WI38 (cell line): ENCODE measurements around the gene TUBAL3.

Experiments
- H3K4me3 ChIP-seq: 2 replicates; pipeline ENCODE4 v1.5.1; 2011; ENCODE audit warnings: low read depth, mild to moderate bottlenecking, control low read depth, low read length
- CTCF ChIP-seq: IDR thresholded peaks from 2 replicates; pipeline ENCODE4 v1.5.1; 2012; ENCODE audit warnings: low read depth, mild to moderate bottlenecking, control low read depth, low read length

TUBAL3 gene

GRCh38 chr10:5365928-5366327 lies 38.7 kb downstream of the TUBAL3 start:
- no peak overlapping the region for H3K4me3 ChIP-seq
- no peak for TF ChIP-seq CTCF

DNA sequence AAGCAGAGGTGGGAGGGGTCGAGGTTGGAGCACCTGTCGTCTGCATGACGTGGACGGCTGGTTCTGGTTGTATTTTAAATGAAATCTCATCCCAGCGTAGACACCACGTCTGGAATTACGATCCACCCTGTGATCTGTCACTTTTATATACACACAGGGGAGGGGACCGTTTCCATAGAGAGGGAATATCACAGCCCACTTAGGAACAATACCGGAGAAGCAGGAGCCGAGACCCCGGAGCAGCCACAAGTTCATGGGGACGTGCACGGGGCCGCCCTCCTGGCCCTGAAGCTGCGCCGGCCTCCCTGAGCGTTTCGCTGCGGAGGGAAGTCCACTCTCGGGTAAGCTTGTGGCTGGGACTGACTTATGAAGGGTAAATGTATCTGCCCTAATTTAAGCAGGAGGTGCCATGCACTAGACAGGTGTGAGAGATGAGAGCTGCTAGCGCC lies 39.7 kb downstream of the TUBAL3 start, which contains the start of gene UCN3:
Gene UCN3 (plus strand): TSS at position 77 of the 449 bp plus-strand sequence. CDS start 8,755 bp downstream, outside the sequence.
- no peak within 1 kb of the TSS for H3K4me3 ChIP-seq
- TF ChIP-seq CTCF = no peak

DNA sequence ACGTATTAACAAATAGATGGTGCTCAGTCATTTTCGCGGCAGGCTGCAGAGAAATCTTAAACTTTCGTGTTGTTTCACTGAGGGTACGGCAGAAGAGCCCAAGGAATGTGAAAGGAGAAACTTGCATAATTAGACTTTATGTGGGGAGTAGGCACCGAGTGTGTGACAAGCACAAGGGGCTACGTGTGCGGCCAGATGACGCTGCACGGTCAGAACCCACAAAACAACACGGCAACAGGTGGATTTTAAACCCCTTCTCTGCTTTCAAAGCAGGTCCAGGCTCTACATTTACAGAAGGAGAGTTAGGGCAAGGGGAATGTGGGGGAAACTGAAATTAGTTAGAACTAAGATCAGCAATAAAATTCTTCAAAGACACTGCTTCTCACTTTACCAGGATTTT lies 40.3 kb downstream of the TUBAL3 start:
- H3K4me3 ChIP-seq = no peak overlapping the region
- no peak for TF ChIP-seq CTCF

DNA sequence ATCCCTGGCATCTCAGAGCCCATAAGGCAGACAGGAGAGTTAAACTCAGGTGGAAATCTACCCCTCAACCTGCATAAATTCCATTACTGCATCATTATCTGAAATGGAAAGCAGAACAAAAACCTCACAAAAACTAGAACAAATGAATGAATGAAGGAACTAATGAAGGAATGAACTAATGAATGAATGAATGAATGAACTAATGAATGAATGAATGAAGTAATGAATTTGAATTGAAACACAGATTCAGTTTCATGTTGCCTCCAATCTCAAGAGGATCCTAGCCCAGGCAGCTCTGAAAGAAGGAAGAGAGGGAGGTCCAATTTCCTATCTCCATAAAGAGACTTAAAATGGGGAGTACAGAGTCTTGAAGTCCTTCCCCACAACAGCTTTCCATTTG lies 41.8 kb downstream of the TUBAL3 start:
- no peak for TF ChIP-seq CTCF
- H3K4me3 ChIP-seq = no peak overlapping the region

GRCh38 chr10:5361966-5362365 lies 42.7 kb downstream of the TUBAL3 start:
- TF ChIP-seq CTCF = no peak
- H3K4me3 ChIP-seq = no peak overlapping the region

GRCh38 chr10:5360318-5360915 lies 44.2 kb downstream of the TUBAL3 start:
- no peak overlapping the region for H3K4me3 ChIP-seq
- no peak for TF ChIP-seq CTCF

DNA sequence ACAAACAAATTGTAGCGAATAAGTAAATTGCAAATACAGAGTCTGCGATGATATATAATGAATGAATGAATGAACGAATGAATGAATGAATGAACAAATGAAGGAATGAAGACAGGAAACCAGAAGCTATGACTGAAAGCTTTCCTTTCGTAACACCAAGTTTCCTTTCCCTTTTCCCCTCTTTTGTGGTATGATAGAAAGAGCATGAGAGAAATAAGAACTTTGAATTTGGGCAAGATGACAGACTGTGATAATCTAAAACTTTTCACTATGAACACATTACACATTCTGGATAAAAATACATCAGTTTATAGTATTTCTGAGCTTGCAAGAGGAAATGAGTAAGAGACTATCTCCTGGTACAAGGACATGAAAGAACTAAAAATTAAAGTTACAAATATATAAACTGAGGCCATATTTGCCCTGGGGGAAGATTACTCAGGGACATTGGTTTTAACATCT lies 48.3 kb downstream of the TUBAL3 start:
- no peak for TF ChIP-seq CTCF
- H3K4me3 ChIP-seq = no peak overlapping the region
